AG09319 (cell line): ENCODE results near the gene PARD3.
A peak's percentile ranks its signal among the peaks of the same experiment; 100 is the strongest.

Experiments used
- DNase-seq: peaks from one replicate; pipeline ENCODE4 v3.0.0-alpha.2; 2010; ENCODE audit warnings: low read depth; ENCODE audit errors: extremely low read depth
- CTCF ChIP-seq: IDR thresholded peaks from 2 replicates; pipeline ENCODE4 v1.5.1; 2011; ENCODE audit warnings: low read depth, mild to moderate bottlenecking, inconsistent platforms, low read length, moderate library complexity

Gene PARD3

GRCh38 chr10:34643620-34644019 lies 171.5 kb downstream of the PARD3 start:
- DNase-seq, result no peak
- TF ChIP-seq CTCF, result no peak

GRCh38 chr10:34641913-34642558 lies 173.1 kb downstream of the PARD3 start:
- DNase-seq, result no peak
- TF ChIP-seq CTCF, result no peak

GRCh38 chr10:34641147-34641912 lies 173.8 kb downstream of the PARD3 start:
- no peak for DNase-seq
- TF ChIP-seq CTCF, result no peak

DNA sequence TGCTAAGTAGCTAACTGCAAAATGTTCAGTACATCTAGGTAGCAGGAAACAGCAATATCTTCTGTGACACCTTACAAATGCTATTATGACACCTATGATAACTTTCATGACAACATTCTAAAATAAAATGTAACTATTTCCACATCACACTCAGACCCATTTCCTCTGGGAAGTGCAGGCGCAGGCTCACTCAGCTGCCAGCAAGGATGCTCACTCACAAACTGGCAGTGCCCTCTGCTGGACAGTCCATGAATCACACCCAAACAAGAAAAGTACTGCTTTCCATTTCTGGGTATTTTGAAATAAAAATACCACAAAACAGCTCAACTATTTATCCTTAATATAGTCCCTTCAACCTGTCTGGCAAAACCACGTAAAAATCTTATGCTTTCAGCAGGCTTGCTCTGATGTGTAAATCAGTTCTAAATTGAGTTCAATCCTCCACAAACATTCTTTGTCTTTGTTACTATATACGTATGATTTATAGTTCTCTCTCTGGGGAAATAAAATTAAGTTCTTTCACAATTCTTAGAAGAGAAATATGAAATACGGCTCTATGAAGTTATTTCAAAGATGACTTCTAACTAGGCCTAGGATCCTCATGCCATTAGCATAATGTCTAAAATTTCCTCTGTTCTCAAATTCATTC lies 176.6 kb downstream of the PARD3 start:
- DNase-seq, result peak; percentile 77
- TF ChIP-seq CTCF, result peak; percentile 81

GRCh38 chr10:34637418-34637911 lies 177.6 kb downstream of the PARD3 start:
- DNase-seq, result no peak
- TF ChIP-seq CTCF, result peak; percentile 100

- no peak for TF ChIP-seq CTCF
- DNase-seq, result no peak
Observed at GRCh38 chr10:34635111-34635510, 180.0 kb downstream of the PARD3 start.

- DNase-seq, result no peak
- no peak for TF ChIP-seq CTCF
Observed at GRCh38 chr10:34633374-34633773, 181.7 kb downstream of the PARD3 start.
